ENCODE data around the gene BLCAP.

GRCh38 chr20:37501940-37502339 lies 25.7 kb downstream of the BLCAP start:
- TF ChIP-seq, protein P1, sequence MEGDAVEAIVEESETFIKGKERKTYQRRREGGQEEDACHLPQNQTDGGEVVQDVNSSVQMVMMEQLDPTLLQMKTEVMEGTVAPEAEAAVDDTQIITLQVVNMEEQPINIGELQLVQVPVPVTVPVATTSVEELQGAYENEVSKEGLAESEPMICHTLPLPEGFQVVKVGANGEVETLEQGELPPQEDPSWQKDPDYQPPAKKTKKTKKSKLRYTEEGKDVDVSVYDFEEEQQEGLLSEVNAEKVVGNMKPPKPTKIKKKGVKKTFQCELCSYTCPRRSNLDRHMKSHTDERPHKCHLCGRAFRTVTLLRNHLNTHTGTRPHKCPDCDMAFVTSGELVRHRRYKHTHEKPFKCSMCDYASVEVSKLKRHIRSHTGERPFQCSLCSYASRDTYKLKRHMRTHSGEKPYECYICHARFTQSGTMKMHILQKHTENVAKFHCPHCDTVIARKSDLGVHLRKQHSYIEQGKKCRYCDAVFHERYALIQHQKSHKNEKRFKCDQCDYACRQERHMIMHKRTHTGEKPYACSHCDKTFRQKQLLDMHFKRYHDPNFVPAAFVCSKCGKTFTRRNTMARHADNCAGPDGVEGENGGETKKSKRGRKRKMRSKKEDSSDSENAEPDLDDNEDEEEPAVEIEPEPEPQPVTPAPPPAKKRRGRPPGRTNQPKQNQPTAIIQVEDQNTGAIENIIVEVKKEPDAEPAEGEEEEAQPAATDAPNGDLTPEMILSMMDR (conservative IDR thresholded peaks at IDR 0.05) = no peak
- TF ChIP-seq EZH2 (IDR thresholded peaks at IDR 0.05; ENCODE audit: low read depth) = no peak

All from PC-9 (cell line).